ENCODE results near the gene RNF151.
A peak's percentile ranks its signal among the peaks of the same experiment; 100 is the strongest.

RNF151 gene

DNA sequence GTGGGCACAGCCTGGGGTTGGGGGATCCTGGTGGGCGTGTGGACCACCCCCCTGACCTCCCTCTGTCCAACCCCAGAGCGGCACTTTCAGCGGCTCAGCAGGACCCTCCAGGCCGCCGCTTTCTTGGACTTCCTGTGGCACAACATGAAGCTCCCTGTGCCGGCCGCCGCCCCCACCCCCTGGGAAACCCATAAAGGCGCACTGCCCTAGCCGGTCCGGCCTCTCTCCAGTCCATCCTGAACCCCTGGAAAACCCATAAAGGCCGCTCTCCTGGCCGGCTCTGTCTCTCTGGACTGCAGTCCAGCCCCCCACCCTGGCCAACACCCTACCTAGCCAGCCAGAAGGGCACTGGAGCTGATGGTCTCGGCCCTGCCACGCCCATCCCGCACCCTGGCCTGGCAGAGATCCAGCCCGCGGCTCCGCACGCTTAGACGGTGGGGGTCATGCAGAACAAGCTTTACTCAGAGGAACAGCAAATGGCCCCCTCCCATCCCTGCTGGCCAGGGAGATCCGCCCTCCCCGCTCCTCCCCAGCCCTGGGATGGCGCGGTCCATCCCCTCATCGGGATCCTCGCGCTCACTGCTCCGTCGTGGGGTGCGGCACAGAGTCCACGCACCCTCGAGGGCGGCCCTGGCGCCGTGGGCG, 11.9 kb downstream of the RNF151 start:
- DNase-seq: no peak

DNA sequence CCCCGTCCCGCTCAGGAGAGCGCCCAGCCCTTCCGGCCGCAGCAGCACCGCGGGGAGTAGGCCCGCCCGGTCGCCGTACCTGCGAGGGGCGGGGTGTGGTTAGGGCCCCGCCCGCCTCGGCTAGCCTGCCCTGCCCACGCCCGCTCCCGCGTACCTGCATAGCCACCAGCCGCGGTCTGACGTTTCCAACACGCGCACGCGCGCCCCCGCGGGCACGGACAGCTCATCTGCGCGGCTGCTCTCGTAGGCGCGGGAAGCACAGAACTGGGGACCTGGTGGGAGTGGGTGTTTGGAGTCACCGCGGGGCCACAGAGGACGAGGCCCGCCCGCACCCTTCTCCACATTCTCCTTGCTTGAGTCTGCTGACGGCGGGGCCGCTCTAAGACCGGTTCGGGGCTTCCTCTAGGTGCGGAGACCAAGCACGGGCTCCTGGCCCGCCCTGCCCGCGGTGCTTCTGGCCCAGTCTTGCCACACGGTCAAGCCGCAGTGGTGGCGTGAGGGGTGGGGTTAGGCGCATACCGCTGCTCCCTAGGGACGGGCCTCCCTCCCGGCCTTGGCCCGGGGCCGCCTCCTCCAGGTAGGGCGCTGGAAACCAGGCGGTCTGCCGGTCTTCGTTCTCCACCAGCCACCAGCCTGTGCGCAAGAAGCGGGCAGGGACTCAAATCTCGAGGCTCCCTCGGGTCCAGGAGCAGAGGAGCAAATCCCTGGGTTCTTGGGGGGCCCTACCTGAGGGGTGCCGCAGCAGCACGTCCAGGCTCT, 12.8 kb downstream of the RNF151 start:
- DNase-seq: no peak

DNA sequence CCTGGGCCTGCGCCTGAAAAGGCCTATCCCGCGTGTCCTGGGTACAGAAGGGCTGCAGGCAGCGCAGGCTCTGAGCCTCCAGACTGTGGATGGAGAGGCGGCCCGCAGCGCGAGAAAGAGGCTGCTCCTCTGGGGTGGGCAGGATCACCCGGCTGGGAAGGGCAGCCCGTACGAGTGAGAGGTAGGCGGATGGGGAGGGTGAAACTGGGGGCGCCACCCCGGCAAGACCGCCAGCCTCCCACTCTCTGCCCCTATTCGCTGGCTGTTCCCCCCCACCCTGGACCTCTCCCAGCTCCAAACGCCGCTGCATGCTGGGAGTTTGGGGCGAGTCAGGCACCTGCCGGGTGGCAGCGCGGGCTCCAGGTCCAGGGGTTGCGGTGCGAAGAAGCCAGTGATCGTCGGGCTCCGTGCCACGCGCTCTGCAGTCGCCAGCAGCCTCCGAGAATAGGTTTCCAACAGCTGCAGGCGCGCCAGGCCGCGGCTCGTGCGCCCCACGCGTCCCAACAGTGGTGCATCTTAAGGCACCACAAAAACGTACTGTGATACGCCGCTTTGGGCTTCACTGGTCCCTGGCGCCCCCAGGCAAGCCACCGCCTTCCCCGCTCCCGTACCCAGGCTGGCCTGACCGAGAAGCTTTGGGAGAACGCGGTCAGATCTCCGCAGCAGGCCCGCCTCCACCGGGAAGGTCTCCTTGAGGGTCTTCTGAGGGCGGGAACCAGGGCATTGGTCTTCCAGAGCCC, 13.5 kb downstream of the RNF151 start:
- DNase-seq: no peak

DNA sequence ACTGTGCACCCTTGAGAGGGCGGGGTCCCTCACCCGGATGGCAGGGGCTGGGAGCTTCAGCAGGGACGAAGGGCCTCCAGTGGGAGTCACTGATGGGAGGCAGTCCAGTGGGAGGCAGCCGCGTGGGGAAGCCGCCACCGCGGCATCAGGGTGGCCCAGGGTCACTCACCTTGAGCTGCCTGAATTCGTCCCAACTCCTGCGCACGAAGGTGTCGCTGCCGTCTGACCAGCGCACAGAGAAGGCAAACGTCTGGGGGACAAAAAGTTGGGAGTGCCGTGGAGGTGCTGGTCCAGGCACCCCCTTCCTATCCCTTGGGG, 14.1 kb downstream of the RNF151 start:
- DNase-seq: no peak

DNA sequence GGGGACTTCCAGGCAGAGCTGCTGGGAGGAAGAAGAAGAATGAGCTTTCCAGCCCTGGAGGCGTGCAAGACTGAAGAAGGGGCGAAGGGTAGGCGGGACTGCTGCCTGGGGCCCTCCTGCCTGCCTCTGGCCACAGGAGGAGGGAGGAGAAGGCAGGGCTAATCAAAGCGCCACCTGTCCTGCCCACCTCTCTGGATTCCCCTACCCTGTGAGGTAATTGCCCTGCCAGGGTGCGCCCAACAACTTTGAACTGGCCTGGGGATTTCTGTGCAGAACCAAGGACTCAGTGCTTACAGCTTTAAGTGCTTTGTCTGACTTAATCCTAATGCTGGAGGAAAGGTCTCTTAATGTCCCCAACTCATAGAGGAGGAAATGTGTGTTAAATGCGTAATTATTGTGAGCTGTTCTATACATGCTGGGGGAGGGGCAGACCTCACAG, 14.8 kb downstream of the RNF151 start, which contains the start of gene NOXO1:
NOXO1 (minus strand) TSS at position 72 of the 439 bp plus-strand sequence. CDS start 290 bp downstream, outside the sequence.
- DNase-seq: no peak

DNA sequence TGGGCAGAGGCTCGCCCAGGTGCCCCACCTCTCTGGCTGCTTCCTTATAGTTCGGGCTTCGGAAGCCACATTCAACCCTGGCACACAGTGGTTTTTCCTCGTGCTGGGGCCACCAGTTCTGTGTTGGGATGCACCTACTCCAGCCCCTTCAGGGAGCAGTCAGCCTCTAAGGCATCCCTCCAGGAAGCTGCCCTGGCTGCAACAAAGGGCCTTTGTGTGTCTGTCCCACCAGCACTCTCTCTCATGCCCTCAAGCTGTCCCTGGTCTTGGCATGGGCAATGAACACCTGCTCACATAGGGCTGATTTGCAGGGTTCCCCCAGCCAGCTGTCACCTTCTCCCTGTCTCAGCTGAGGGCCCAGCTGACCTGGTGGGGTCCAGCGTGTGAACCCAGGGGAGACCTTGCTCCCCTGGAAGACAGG, 15.4 kb downstream of the RNF151 start:
- no peak for DNase-seq

DNA sequence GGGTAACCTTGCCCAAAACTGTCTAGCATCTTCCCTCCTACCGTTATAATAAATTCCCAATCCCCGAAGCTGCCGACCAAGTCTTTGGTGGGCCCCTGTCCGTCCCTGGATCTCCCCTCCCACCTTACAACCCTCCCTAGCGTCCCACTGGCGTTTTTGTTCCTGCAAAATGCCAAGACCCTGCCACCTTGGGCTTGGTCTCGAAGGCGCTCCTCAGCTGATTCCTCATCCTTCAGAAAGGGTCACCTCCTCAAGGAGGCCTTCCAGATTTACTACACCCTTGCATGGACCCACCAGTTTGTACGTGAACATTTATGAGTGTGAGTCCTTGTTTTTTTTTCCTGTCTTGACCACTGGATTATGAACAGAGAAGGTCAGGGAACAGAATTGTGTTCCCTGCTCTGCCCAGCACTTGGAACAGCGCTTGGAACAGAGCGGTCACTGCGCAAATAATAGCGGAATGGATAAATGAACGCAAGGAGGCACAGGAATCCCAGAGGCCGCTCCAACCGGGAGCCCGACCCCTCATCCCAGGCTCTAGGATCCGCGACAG, 16.4 kb downstream of the RNF151 start:
- no peak for DNase-seq

DNA sequence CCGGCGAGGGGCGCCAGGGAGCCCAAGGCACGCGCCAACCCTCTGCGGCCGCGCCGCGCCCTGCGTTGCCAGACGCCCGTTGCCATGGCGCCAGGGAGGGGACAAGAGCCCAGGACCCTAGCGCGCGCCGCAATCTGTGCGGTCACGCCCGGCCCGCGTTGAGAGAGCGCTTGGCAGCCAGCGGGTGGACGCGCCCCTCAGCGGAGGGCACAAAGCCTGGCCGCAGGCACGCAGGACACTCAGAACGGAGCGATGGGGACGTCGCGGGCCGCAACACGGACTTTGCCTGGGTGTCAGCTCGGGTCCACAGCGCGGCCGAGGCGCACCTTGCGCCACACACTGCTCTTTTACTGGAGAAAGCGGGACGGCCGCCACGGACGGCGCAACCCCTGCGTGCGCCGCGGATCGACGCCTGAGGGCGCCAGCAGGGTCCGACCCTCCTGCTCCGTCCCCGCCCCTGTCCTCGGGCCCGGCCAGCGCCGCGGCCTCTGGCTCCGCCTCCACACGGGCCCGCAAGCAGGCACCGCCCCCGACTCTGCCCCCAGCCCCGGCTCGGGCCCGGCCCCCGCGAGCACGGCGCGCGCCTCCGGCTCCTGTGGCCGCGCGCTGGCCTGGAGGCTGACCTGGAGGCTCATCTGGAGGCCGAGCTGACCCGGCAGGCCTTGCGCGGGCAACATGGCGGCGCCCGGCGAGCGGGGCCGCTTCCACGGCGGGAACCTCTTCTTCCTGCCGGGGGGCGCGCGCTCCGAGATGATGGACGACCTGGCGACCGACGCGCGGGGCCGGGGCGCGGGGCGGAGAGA, 17.1 kb downstream of the RNF151 start, which contains the start of gene GFER:
GFER (plus strand) TSS at position 650 of the 803 bp plus-strand sequence; CDS start at position 676, 26 bp downstream.
- DNase-seq: peak; percentile 33 to 81 (median 53)

DNA sequence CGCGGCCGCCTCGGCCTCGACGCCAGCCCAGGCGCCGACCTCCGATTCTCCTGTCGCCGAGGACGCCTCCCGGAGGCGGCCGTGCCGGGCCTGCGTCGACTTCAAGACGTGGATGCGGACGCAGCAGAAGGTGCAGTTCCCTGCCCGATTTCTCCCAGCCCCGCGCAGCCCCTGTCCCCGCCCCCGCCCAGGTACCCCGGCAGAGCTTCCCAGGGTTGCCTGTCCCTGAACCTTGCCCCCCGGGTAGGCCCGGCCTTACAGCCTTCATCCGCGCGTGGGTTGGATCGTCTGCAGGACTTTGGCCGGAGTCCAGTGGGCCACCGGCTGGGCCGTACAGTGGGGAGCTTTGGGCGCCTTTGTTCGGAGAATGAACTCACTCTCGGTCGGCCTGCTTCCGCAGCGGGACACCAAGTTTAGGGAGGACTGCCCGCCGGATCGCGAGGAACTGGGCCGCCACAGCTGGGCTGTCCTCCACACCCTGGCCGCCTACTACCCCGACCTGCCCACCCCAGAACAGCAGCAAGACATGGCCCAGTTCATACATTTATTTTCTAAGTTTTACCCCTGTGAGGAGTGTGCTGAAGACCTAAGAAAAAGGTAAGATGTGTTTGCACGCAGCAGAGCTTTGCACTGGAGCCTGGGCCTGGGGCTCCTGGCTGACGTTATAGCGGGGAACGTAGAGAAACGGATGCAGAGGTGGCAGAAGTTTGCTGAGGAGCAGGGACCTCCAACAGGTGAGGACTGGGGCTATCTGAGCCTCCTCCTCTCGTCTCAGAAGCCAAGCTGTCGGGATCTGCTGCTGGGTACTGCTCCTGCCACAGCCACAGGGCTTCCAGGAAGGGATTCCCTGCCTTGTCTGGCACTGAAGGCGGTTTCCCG, 17.9 kb downstream of the RNF151 start:
- no peak for DNase-seq

DNA sequence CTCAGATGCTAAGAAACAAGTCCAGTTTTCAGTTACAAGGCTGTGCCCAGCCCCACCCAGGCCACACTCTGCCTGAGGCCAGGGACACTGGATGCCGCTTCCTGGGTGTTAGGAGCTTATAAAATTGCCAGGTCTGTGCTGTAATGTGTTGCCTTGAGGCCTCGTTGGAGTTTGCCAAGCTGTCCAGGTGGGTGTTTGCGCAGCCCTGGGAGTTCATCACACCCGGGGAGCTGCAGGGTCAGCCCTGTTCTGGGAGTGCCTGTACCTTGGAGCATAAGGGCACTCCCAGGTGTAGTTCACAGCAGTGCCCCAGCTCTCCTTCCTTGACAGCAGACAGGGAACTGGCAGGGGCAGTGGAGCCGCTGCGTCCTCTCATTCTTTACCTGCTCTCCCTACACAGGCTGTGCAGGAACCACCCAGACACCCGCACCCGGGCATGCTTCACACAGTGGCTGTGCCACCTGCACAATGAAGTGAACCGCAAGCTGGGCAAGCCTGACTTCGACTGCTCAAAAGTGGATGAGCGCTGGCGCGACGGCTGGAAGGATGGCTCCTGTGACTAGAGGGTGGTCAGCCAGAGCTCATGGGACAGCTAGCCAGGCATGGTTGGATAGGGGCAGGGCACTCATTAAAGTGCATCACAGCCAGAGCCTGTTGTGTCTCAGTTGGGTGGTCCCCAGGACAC, 19.0 kb downstream of the RNF151 start:
- no peak for DNase-seq

DNA sequence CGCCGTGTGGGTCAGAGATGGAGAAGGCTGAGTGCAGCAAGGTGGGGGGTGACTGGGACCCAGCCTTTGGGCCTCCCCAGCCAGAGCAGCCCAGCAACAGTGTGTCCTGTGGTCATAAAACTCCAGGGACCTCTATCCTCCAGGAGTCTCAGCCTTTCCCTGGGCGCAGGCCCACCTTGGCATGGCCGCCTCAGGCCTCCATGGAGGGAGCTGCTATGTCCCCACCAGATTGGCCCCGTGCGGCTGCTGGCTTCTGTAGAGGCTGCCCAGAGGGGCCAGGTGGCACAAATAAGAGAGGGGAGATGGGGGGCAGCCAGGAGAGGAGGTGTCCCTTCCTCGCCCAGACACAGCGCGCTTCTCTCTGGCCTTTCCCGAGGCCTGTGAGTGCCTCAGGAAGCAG, 20.5 kb downstream of the RNF151 start:
- DNase-seq: no peak

DNA sequence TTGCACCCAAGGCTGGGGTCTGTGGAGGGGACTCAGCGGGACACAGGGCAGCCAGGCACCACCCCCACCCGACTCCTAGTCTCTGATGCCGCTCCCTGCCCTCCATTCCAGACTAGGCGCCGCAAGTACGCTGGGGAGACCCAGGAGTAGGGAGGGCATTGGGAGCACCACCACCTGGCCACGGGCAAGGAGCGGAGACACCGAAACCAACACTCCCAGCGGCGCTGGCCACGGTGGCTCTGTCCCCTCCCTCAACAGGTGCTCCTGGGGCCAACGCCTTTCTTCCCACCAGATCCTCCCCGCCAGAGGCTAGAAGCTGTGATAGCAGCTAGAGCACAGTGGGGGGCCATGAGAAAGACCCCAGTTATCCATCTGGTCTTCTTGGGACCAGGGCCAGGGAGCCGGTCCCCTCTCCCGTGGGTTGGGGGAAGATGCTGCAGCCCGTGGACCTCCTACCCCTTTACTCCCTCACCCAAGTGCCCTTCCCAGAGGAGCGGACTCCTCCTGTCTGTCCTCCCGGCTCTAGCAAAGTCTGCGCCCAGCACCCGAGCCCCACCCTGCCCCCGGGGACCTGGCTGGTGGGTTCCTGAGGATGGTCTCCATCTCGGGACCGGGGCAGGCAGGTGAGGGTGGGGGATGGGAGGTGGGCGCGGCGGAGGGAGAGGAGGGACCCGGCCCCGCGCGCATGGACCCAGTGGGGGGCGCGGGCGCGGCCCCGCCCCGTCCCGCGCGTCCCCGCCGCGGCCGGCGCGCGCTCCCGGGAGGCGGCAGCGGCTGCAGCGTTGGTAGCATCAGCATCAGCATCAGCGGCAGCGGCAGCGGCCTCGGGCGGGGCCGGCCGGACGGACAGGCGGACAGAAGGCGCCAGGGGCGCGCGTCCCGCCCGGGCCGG, 22.8 kb downstream of the RNF151 start, which contains the start of gene SYNGR3:
SYNGR3 (plus strand) TSS at position 762 of the 892 bp plus-strand sequence. CDS start 133 bp downstream, outside the sequence.
- peak in 2 of 5 experiments; percentile 6 to 35 for DNase-seq

DNA sequence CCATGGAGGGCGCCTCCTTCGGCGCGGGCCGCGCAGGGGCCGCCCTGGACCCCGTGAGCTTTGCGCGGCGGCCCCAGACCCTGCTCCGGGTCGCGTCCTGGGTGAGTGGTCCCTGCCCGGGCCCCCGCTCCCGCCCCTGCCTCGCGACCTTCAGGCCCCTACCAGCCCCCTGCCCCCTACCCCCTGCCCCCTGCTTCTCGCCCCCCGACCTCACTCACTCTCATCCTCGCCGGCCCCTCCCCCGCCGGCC, 23.4 kb downstream of the RNF151 start:
- DNase-seq: no peak

DNA sequence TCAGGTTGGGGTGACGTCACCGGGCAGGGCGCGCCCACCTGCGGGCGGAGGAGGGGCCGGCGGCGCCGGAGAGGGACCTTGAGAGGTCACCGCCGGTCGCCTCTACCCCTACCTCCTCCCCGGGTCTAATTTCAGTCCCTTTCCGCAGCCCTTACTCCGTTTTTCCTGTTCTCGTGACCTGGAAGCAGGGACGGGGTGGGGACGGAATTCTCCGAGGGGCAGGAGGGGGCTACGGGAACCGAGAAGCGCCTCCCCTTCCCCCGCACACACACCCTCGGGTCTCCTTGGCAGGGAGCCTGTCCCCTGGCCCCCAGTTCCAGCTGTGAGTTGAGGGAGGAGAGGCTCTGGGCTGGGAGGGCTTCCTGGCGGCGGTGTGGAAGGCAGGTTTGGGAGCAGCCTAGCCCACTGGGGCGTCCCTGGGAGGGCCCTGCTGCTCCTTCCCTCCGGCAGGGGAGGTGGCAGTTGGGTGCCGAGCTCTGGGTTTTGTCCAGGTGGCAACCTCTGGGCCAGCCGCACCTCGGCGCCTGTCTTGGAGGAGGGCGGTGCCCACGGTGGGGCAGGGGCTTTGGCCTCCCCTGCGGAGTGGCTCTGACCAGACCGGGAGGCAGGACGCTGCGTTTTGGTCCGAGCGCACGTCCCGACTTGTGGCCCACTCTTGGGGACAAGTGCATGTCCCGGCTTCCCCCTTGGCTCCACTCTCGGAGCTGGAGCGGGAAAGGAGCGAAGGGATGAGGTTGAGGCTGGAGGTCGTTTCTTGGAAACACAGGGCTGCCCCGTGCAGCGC, 23.9 kb downstream of the RNF151 start:
- DNase-seq: peak in 2 of 5 experiments; percentile 28 to 46

DNA sequence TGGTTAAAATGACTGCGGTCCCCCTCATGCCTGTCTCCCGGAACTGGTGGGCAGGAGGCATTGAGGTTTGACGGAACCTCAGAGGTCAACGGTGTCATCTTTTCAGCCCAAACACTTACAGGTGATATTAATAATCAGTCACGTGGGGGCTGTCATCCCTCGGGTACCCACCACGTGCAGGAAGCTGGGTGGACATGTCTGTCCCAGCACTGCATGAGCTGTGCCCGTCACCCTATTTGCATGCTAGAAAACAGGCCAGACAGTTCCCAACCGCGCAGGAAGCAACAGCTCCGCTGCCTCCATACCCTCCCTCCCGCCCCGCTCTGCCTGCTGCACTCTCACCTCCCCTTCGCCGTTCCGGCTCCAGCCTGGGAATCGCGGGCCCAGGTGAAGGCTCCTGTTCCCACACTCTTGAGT, 24.5 kb downstream of the RNF151 start:
- DNase-seq: peak in 3 of 5 experiments; percentile 25 to 71 (median 61)

DNA sequence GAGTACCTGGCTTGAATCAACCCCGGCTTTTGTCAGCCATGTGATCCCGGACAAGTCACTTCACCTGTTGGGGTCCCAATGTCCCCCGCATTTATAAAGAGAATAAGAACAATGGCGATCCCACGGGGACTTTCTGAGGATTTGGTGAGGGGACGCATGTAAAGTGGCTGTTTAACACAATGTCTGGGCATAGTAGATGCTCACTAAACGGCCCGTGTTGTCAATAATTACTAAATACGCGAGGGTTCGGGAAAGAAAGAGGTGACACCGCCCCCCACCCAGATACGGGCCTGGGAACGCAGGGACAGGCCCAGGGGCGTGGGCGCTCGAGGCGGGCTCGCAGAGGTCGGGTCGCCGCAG, 24.9 kb downstream of the RNF151 start:
- no peak for DNase-seq

DNA sequence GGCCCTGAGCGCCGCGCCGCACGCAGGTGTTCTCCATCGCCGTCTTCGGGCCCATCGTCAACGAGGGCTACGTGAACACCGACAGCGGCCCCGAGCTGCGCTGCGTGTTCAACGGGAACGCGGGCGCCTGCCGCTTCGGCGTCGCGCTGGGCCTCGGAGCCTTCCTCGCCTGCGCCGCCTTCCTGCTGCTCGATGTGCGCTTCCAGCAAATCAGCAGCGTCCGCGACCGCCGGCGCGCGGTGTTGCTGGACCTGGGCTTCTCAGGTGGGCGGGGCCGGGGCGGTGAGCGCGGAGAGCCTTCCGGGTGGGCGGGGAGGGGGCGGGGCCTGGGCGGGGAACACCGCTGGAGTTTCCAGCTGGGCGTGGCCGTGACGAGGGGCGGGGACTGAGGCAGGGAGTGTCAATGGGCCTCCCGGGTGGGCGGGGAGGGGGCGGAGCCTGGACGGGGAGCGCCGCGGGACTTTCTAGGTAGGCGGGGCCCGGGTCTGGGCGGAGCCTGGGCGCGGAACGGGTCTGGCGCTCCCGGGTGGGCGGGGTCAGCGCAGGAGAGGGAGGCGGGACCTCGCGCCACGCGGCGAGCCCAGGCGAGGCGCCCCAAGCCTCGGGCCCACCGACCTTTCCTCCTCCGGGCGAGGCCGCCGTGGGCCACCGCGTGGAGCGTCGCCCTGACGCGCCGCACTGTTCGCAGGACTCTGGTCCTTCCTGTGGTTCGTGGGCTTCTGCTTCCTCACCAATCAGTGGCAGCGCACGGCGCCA, 25.5 kb downstream of the RNF151 start:
- DNase-seq: peak; percentile 90 to 99 (median 97)

DNA sequence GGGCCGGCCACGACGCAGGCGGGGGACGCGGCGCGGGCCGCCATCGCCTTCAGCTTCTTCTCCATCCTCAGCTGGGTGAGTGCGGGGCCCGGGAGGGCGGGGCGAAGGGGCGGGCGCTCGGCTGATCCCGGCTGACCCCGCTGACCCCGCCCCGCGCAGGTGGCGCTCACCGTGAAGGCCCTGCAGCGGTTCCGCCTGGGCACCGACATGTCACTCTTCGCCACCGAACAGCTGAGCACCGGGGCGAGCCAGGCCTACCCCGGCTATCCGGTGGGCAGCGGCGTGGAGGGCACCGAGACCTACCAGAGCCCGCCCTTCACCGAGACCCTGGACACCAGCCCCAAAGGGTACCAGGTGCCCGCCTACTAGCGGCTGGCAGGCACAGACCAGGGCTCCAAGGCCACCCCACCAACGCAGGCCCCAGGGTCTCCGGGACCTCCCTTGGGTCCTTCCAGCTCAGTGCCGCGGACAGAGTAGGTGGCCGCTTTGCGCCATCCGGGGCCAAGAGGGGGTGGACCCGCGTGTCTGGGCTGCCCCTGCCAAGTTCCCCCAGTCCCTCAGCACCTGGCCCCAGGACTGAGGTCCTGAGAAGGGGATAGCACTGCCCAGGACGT, 26.2 kb downstream of the RNF151 start:
- DNase-seq: peak in 1 of 5 experiments; percentile 23

Data from T-helper 2 cell (primary cell).